HEK293 (cell line): Measurements from ENCODE around the gene UCK2.

Experiments
- CTCF ChIA-PET: fragments of 350-600 bp; formaldehyde crosslinking; extraction: SDS; loops from one replicate; lab custom pipeline; 2021; ENCODE audit warnings: antibody characterized with exemption; lab: Yijun Ruan, JAX
- POLR2A ChIA-PET: fragments of 300-600 bp; formaldehyde crosslinking; extraction: SDS; loops from one replicate; lab custom pipeline; 2020; ENCODE audit warnings: antibody characterized with exemption, inconsistent platforms; lab: Yijun Ruan, JAX
- H3K27ac ChIP-seq: fragments of 200-500 bp; sonication (Bioruptor generic); 2 replicates; pipeline ENCODE4 v1.5.1; 2014; ENCODE audit warnings: low read depth, low read length, control low read depth, inconsistent platforms; ENCODE audit errors: extremely low read depth
- H3K36me3 ChIP-seq, 2 experiments: fragments of 200-500 bp in 1 of 2; sonication (Bioruptor generic) in 1 of 2; 1 replicate in 1 of 2; 2 replicates in 1 of 2; pipeline ENCODE4 v1.5.1; 2014 to 2017; ENCODE audit warnings: inconsistent platforms in 2 of 2, low read length in 2 of 2; ENCODE audit not compliant: control insufficient read depth in 2 of 2, insufficient read depth in 1 of 2
- H3K4me1 ChIP-seq: fragments of 200-500 bp; sonication (Bioruptor generic); 2 replicates; pipeline ENCODE4 v1.5.1; 2014; ENCODE audit warnings: mild to moderate bottlenecking, low read length, inconsistent platforms; ENCODE audit not compliant: control insufficient read depth, insufficient read depth
- H3K4me3 ChIP-seq: 2 replicates; pipeline ENCODE4 v1.5.1; 2011; ENCODE audit warnings: low read depth, mild to moderate bottlenecking, control low read depth, low read length, moderate library complexity
- H3K9me3 ChIP-seq: fragments of 200-500 bp; sonication (Bioruptor generic); 2 replicates; pipeline ENCODE4 v1.5.1; 2014; ENCODE audit warnings: low read depth, low read length, inconsistent platforms; ENCODE audit not compliant: control insufficient read depth, insufficient read depth
- BCL11B ChIP-seq: fragments of 450-650 bp; formaldehyde crosslinking; IDR thresholded peaks from 2 replicates; pipeline ENCODE4 v1.5.1; 2016; ENCODE audit warnings: low read depth, missing biosample characterization, missing genetic modification characterization
- GFI1B ChIP-seq: fragments of 450-650 bp; formaldehyde crosslinking; IDR thresholded peaks from 2 replicates; pipeline ENCODE4 v1.5.1; 2016; ENCODE audit warnings: missing biosample characterization, missing genetic modification characterization
- HOXC10 ChIP-seq: sonication (generic); formaldehyde crosslinking; IDR thresholded peaks from 2 replicates; pipeline ENCODE4 v1.8.1; 2023; ENCODE audit warnings: mild to moderate bottlenecking, missing genetic modification reagents
- IKZF3 ChIP-seq: fragments of 450-650 bp; IDR thresholded peaks from 2 replicates; pipeline ENCODE4 v1.5.0; 2018; ENCODE audit warnings: missing biosample characterization, mild to moderate bottlenecking, missing genetic modification characterization, moderate library complexity
- TCF7L2 ChIP-seq: IDR thresholded peaks from 2 replicates; pipeline ENCODE4 v1.6.1; 2011; ENCODE audit warnings: low read depth, mild to moderate bottlenecking, inconsistent platforms, low read length, moderate library complexity, borderline replicate concordance
- ZBTB8A ChIP-seq: fragments of 450-650 bp; formaldehyde crosslinking; IDR thresholded peaks from 2 replicates; pipeline ENCODE4 v1.5.1; 2016; ENCODE audit warnings: missing biosample characterization, missing genetic modification characterization
- ZFHX2 ChIP-seq: fragments of 450-650 bp; formaldehyde crosslinking; conservative IDR thresholded peaks from 2 replicates; pipeline ENCODE4 v1.5.1; 2016; ENCODE audit warnings: missing biosample characterization, missing genetic modification characterization
- ZIC2 ChIP-seq: fragments of 450-650 bp; formaldehyde crosslinking; IDR thresholded peaks from 2 replicates; pipeline ENCODE4 v1.5.1; 2016; ENCODE audit warnings: missing biosample characterization, missing genetic modification characterization
- ZNF146 ChIP-seq: fragments of 450-650 bp; formaldehyde crosslinking; IDR thresholded peaks from 2 replicates; pipeline ENCODE4 v1.5.1; 2016; ENCODE audit warnings: missing biosample characterization, missing genetic modification characterization
- ZNF223 ChIP-seq: fragments of 450-650 bp; formaldehyde crosslinking; IDR thresholded peaks from 2 replicates; pipeline ENCODE4 v1.5.1; 2016; ENCODE audit warnings: missing biosample characterization, missing genetic modification characterization
- ZNF274 ChIP-seq, 2 experiments: fragments of 200-500 bp in 1 of 2; fragments of 450-650 bp in 1 of 2; sonication (Bioruptor generic) in 1 of 2; formaldehyde crosslinking in 1 of 2; IDR thresholded peaks; 2 replicates each; pipeline versions ENCODE4 v1.5.1 to v1.6.1; 2014 to 2016; ENCODE audit warnings: borderline replicate concordance in 1 of 2, inconsistent platforms in 1 of 2, low read length in 1 of 2, missing biosample characterization in 1 of 2, missing genetic modification characterization in 1 of 2
- ZNF416 ChIP-seq: fragments of 450-650 bp; formaldehyde crosslinking; IDR thresholded peaks from 2 replicates; pipeline ENCODE4 v1.5.1; 2016; ENCODE audit warnings: missing biosample characterization, missing genetic modification characterization
- ZNF529 ChIP-seq: fragments of 450-650 bp; formaldehyde crosslinking; IDR thresholded peaks from 2 replicates; pipeline ENCODE4 v1.5.1; 2017; ENCODE audit warnings: missing genetic modification characterization, missing biosample characterization; ENCODE audit not compliant: insufficient replicate concordance
- ZNF549 ChIP-seq: fragments of 450-650 bp; IDR thresholded peaks from 2 replicates; pipeline ENCODE4 v1.5.1; 2018; ENCODE audit warnings: missing biosample characterization, missing genetic modification characterization, mild to moderate bottlenecking, inconsistent platforms, moderate library complexity
- ZNF585B ChIP-seq: fragments of 450-650 bp; formaldehyde crosslinking; IDR thresholded peaks from 2 replicates; pipeline ENCODE4 v1.5.1; 2016; ENCODE audit warnings: missing biosample characterization, missing genetic modification characterization
- ZNF600 ChIP-seq: fragments of 450-650 bp; formaldehyde crosslinking; IDR thresholded peaks from 2 replicates; pipeline ENCODE4 v1.5.1; 2016; ENCODE audit warnings: missing biosample characterization, missing genetic modification characterization
- ZNF654 ChIP-seq: fragments of 450-650 bp; formaldehyde crosslinking; IDR thresholded peaks from 2 replicates; pipeline ENCODE4 v1.5.1; 2016; ENCODE audit warnings: low read depth, missing biosample characterization, missing genetic modification characterization
- ZNF701 ChIP-seq: fragments of 450-650 bp; formaldehyde crosslinking; IDR thresholded peaks from 2 replicates; pipeline ENCODE4 v1.5.1; 2016; ENCODE audit warnings: missing biosample characterization, missing genetic modification characterization
- ZXDB ChIP-seq: fragments of 450-650 bp; formaldehyde crosslinking; IDR thresholded peaks from 2 replicates; pipeline ENCODE4 v1.5.1; 2016; ENCODE audit warnings: missing biosample characterization, missing genetic modification characterization
- TF ChIP-seq, protein P1 (sequence below): fragments of 450-650 bp; formaldehyde crosslinking; IDR thresholded peaks from 2 replicates; pipeline ENCODE4 v1.5.1; 2017; ENCODE audit warnings: missing biosample characterization, missing genetic modification characterization
- TF ChIP-seq, protein P2 (sequence below): fragments of 450-650 bp; formaldehyde crosslinking; IDR thresholded peaks from 2 replicates; pipeline ENCODE4 v1.5.1; 2017; ENCODE audit warnings: missing biosample characterization, mild to moderate bottlenecking, missing genetic modification characterization, moderate library complexity
- TF ChIP-seq, protein P3 (sequence below): fragments of 450-650 bp; formaldehyde crosslinking; IDR thresholded peaks from 2 replicates; pipeline ENCODE4 v1.5.1; 2016; ENCODE audit warnings: missing biosample characterization, missing genetic modification characterization

Gene UCK2

DNA sequence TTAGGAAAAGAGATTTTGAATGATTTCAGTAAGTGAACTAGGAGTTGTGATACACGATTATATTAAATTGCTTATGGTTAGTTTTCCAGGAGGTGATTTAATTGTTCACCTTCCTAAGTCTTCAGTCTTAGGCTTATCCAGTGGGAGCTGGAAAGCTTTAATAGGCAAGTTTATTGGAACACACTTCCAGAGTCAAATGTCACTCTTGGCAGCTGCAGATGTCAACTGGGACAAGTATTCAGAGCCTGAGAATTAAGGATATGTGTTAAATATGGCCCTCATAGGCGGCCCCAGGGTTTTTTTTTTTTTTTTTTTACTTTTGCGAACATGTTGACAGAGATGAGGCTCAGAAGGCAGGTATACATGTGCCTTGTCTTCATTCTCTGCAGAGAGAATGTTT, 29.2 kb downstream of the UCK2 start:
- ChIA-PET CTCF (no interaction called here), POLR2A (interaction anchor here (0.6 to 1.3 kb wide), 3 partner anchors 27 to 1117 kb away, joined by 3 to 4 read pairs (median 4); no protein-coding TSS in a partner anchor)
- Histone ChIP-seq H3K4me3 (no peak overlapping the region), H3K9me3 (no peaks in the 10 kb centered on the region), H3K36me3 (no peaks in the 10 kb centered on the region; a peak in 1 of 3 replicates), H3K27ac (no peak overlapping the region), H3K4me1 (peaks cover 27% of the 10 kb centered on the region)
- TF ChIP-seq HOXC10 (CRISPR knock-in tag): no peak
- TF ChIP-seq, protein P1, sequence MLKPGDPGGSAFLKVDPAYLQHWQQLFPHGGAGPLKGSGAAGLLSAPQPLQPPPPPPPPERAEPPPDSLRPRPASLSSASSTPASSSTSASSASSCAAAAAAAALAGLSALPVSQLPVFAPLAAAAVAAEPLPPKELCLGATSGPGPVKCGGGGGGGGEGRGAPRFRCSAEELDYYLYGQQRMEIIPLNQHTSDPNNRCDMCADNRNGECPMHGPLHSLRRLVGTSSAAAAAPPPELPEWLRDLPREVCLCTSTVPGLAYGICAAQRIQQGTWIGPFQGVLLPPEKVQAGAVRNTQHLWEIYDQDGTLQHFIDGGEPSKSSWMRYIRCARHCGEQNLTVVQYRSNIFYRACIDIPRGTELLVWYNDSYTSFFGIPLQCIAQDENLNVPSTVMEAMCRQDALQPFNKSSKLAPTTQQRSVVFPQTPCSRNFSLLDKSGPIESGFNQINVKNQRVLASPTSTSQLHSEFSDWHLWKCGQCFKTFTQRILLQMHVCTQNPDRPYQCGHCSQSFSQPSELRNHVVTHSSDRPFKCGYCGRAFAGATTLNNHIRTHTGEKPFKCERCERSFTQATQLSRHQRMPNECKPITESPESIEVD (tag by site-specific recombination): peak; percentile 66
- 0 out of 2 replicates have a peak, but pooled peaks have one; percentile 12 for TF ChIP-seq IKZF3 (tag by site-specific recombination)
- no peak for TF ChIP-seq ZNF416
- no peak for TF ChIP-seq ZNF701 (tag by site-specific recombination)
- TF ChIP-seq ZNF529 (tag by site-specific recombination): no peak
- TF ChIP-seq ZNF585B (tag by site-specific recombination): no peak
- TF ChIP-seq, all 188 proteins: peak for 2

DNA sequence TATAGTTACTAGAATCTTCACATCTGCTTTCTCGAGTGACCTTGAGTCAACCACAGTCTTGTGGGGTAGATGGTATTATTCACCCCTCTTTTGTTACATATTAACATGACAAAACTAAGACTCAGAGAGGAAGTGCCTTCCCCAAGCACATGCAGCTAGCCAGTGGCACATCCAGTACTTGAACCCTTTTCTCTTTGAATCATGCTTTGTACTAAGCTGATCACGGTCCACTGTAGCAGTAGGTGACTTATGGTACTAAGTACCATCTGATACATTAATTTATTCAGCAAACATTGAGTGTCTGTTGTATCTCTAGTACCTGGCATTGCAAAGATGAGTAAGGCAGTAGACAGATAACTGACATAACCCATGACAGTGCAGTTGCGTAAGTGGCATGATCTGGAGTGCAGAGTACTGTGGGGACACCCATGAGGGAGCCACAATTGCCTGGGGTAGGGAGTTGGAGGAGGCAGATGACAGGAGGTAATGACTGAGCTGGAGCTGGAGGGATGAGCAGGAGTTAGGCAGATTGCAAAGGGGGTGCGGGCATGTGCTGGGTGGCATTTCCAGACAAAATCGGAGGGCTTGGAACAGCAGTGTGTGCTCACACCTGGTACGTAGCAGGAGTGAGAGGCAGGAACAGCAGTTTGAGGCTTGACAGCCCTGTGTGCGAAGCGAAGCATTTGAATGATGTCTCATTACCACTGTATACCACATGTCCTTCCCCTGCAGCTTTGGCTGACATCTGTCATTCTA, 29.8 kb downstream of the UCK2 start:
- peaks cover 27% of the 10 kb centered on the region for H3K4me1 ChIP-seq
- TF ChIP-seq GFI1B (no peak), ZNF223 (peak; percentile 41; the same call in 1 of the 2 replicates), ZNF549 (no peak), TCF7L2 (no peak), BCL11B (tag by site-specific recombination) (no peak), ZNF600 (tag by site-specific recombination) (peak; percentile 94), ZNF654 (tag by site-specific recombination) (no peak)
- TF ChIP-seq, protein P2, sequence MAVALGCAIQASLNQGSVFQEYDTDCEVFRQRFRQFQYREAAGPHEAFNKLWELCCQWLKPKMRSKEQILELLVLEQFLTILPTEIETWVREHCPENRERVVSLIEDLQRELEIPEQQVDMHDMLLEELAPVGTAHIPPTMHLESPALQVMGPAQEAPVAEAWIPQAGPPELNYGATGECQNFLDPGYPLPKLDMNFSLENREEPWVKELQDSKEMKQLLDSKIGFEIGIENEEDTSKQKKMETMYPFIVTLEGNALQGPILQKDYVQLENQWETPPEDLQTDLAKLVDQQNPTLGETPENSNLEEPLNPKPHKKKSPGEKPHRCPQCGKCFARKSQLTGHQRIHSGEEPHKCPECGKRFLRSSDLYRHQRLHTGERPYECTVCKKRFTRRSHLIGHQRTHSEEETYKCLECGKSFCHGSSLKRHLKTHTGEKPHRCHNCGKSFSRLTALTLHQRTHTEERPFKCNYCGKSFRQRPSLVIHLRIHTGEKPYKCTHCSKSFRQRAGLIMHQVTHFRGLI (tag by site-specific recombination): no peak
- no peak overlapping the region for H3K4me3 ChIP-seq
- POLR2A ChIA-PET: interaction anchor here (1.0 to 1.3 kb wide), 2 partner anchors 28 to 142 kb away, joined by 3 to 4 read pairs; no protein-coding TSS in a partner anchor
- H3K36me3 ChIP-seq: no peaks in the 10 kb centered on the region; a peak in 1 of 3 replicates
- no peak overlapping the region for H3K27ac ChIP-seq
- no peaks in the 10 kb centered on the region for H3K9me3 ChIP-seq
- CTCF ChIA-PET: no interaction called here

DNA sequence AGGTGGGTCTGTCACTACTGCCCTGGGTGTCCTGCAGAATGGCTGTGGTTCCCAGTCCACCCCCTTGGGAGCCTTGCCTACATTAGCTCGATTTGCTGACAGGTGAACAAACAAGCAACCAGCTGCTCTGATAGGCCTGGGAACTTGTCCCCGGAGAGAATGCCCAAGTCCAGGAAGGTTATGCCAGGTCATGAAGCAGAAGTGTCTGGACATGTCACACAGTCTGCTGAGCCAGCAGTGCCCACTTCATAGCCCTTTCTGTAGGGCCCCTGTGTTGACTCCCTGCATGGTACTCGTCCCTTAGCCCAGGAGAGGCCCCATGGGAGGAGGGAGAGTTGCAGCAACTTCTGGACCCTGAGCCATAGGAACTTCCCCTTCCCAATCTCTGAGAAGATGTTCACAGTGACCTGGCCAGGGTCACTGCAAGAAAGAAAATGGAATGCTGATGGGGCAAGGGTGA, 31.0 kb downstream of the UCK2 start:
- no peaks in the 10 kb centered on the region; a peak in 1 of 3 replicates for H3K36me3 ChIP-seq
- no peak overlapping the region for H3K27ac ChIP-seq
- H3K4me3 ChIP-seq: no peak overlapping the region
- POLR2A ChIA-PET: no interaction called here
- no peaks in the 10 kb centered on the region for H3K9me3 ChIP-seq
- peaks cover 22% of the 10 kb centered on the region for H3K4me1 ChIP-seq
- CTCF ChIA-PET: no interaction called here
- TF ChIP-seq, protein P3, sequence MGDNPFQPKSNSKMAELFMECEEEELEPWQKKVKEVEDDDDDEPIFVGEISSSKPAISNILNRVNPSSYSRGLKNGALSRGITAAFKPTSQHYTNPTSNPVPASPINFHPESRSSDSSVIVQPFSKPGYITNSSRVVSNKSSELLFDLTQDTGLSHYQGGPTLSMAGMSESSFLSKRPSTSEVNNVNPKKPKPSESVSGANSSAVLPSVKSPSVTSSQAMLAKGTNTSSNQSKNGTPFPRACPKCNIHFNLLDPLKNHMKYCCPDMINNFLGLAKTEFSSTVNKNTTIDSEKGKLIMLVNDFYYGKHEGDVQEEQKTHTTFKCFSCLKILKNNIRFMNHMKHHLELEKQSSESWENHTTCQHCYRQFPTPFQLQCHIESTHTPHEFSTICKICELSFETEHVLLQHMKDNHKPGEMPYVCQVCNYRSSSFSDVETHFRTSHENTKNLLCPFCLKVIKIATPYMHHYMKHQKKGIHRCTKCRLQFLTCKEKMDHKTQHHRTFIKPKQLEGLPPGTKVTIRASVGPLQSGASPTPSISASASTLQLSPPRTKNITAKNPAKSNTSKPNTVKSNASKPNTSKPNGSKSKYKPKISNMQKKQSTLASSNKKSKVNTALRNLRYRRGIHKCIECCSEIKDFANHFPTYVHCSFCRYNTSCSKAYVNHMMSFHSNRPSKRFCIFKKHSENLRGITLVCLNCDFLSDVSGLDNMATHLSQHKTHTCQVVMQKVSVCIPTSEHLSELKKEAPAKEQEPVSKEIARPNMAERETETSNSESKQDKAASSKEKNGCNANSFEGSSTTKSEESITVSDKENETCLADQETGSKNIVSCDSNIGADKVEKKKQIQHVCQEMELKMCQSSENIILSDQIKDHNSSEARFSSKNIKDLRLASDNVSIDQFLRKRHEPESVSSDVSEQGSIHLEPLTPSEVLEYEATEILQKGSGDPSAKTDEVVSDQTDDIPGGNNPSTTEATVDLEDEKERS (tag by site-specific recombination): no peak
- peak; percentile 32; the same call in 1 of the 2 replicates for TF ChIP-seq ZIC2
- TF ChIP-seq ZFHX2 (tag by site-specific recombination): peak; percentile 29; the same call in 1 of the 2 replicates
- no peak for TF ChIP-seq ZNF274 (IDR thresholded peaks at IDR 0.05; ENCODE audit: low read length)
- TF ChIP-seq ZNF274 (tag by site-specific recombination; IDR thresholded peaks at IDR 0.05; ENCODE audit: borderline replicate concordance): no peak
- TF ChIP-seq ZXDB (tag by site-specific recombination): no peak
- TF ChIP-seq ZNF146 (tag by site-specific recombination): no peak
- no peak for TF ChIP-seq IKZF3 (tag by site-specific recombination)
- TF ChIP-seq ZBTB8A (tag by site-specific recombination): 0 out of 2 replicates have a peak, but pooled peaks have one; percentile 30
